OCI-LY1 (cell line): Measurements from ENCODE around the gene NAA35.

Experiments
- H2AFZ ChIP-seq: fragments of 200-600 bp; sonication (generic), shearing (Covaris generic); 2 replicates; pipeline ENCODE4 v1.6.0; 2014; ENCODE audit warnings: antibody characterized with exemption, mild to moderate bottlenecking, low read length
- H3F3A ChIP-seq: fragments of 200-600 bp; sonication (generic), shearing (Covaris generic); 2 replicates; pipeline ENCODE4 v1.6.0; 2014; ENCODE audit warnings: mild to moderate bottlenecking, antibody characterized with exemption, low read length, moderate library complexity; ENCODE audit not compliant: insufficient read depth
- H3K27ac ChIP-seq: fragments of 200-600 bp; sonication (generic); 2 replicates; pipeline ENCODE4 v1.5.1; 2014; ENCODE audit warnings: low read length, mixed run types, mild to moderate bottlenecking, low read depth; ENCODE audit not compliant: poor library complexity, severe bottlenecking
- H3K27me3 ChIP-seq: fragments of 200-600 bp; sonication (generic); 2 replicates; pipeline ENCODE4 v1.6.0; 2014; ENCODE audit warnings: antibody characterized with exemption, mild to moderate bottlenecking, low read length, moderate library complexity; ENCODE audit not compliant: insufficient read depth
- H3K36me3 ChIP-seq: fragments of 200-600 bp; sonication (generic); 2 replicates; pipeline ENCODE4 v1.6.1; 2014; ENCODE audit warnings: mild to moderate bottlenecking, antibody characterized with exemption, low read length, moderate library complexity, mixed read lengths; ENCODE audit not compliant: insufficient read depth
- H3K4me1 ChIP-seq: fragments of 200-600 bp; sonication (generic); 2 replicates; pipeline ENCODE4 v1.5.1; 2014; ENCODE audit warnings: mild to moderate bottlenecking, low read length, moderate library complexity; ENCODE audit not compliant: insufficient read depth, severe bottlenecking
- H3K4me2 ChIP-seq: fragments of 200-600 bp; sonication (generic), shearing (Covaris generic); 2 replicates; pipeline ENCODE4 v1.6.1; 2014; ENCODE audit warnings: low read length
- H3K4me3 ChIP-seq: fragments of 200-600 bp; sonication (generic); 2 replicates; pipeline ENCODE4 v1.5.1; 2014; ENCODE audit warnings: low read length, low read depth, mild to moderate bottlenecking, mixed read lengths; ENCODE audit not compliant: poor library complexity, severe bottlenecking
- H3K79me2 ChIP-seq: fragments of 200-600 bp; shearing (Covaris generic); 2 replicates; pipeline ENCODE4 v1.6.1; 2016; ENCODE audit warnings: mixed run types, low read length, mixed read lengths; ENCODE audit not compliant: insufficient read depth
- H3K9ac ChIP-seq: fragments of 200-600 bp; sonication (generic), shearing (Covaris generic); 2 replicates; pipeline ENCODE4 v1.6.1; 2014; ENCODE audit warnings: mild to moderate bottlenecking, low read length, mixed read lengths
- H3K9me2 ChIP-seq: fragments of 200-600 bp; sonication (generic), shearing (Covaris generic); 2 replicates; pipeline ENCODE4 v1.6.1; 2014; ENCODE audit warnings: low read depth, mild to moderate bottlenecking, low read length, mixed read lengths
- H3K9me3 ChIP-seq: fragments of 200-600 bp; shearing (Covaris generic); 2 replicates; pipeline ENCODE4 v1.6.1; 2014; ENCODE audit warnings: low read length, mixed read lengths
- H4K20me1 ChIP-seq: fragments of 200-600 bp; sonication (generic), shearing (Covaris generic); 2 replicates; pipeline ENCODE4 v1.6.0; 2016; ENCODE audit warnings: mild to moderate bottlenecking, low read length; ENCODE audit not compliant: insufficient read depth
- CTCF ChIP-seq: fragments of 200-600 bp; sonication (generic), shearing (Covaris generic); IDR thresholded peaks from 2 replicates; pipeline ENCODE4 v1.5.1; 2017; ENCODE audit warnings: mild to moderate bottlenecking, antibody characterized with exemption, low read length, moderate library complexity, mixed read lengths
- EZH2 ChIP-seq: fragments of 200-600 bp; sonication (generic), shearing (Covaris generic); IDR thresholded peaks from 2 replicates; pipeline ENCODE4 v1.8.0; 2017; ENCODE audit warnings: borderline replicate concordance, mixed run types, mild to moderate bottlenecking, antibody characterized with exemption, low read length, moderate library complexity, mixed read lengths

Gene NAA35

DNA sequence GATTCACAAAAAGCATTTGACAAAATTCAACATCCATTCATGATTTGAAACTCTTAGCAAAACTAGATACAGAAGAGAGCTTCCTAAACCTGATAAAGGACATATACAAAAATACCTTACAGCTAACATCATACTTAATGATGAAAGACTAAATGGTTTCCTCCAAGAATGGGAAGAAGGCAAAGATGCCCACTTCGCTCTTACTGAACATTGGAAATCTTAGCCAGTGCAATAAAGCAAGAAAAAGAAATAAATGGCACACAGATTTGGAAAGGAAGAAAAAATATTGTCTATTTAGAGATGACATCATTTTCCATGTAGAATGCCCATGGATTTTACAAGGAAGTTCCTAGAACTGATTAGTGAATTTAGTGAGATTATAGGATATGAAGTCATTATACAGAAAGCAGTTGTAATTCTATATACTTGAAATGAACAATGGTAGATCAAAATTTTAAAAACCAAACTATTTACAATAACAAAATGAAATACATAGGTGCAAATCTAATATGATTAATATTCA is 64.4 kb downstream of the NAA35 start:
- no peaks in the 10 kb centered on the region for H3K9me2 ChIP-seq
- no peak overlapping the region for H3K27ac ChIP-seq
- peaks cover 3% of the 10 kb centered on the region; the same call in 1 of the 2 replicates for H3K9me3 ChIP-seq
- H3K4me2 ChIP-seq: no peak overlapping the region
- no peaks in the 10 kb centered on the region for H3K79me2 ChIP-seq
- H3F3A ChIP-seq: no peaks in the 10 kb centered on the region
- no peak overlapping the region for H3K4me3 ChIP-seq
- H3K9ac ChIP-seq: no peak overlapping the region
- H4K20me1 ChIP-seq: no peaks in the 10 kb centered on the region
- H3K4me1 ChIP-seq: no peaks in the 10 kb centered on the region
- H2AFZ ChIP-seq: no peak overlapping the region
- peaks cover 38% of the 10 kb centered on the region for H3K36me3 ChIP-seq
- H3K27me3 ChIP-seq: no peaks in the 10 kb centered on the region
- TF ChIP-seq EZH2 (no peak), CTCF (no peak)

GRCh38 chr9:86009133-86009532 is 68.2 kb downstream of the NAA35 start:
- H3K79me2 ChIP-seq: no peaks in the 10 kb centered on the region
- H3K9ac ChIP-seq: no peak overlapping the region
- no peaks in the 10 kb centered on the region for H4K20me1 ChIP-seq
- H3K27me3 ChIP-seq: no peaks in the 10 kb centered on the region
- H2AFZ ChIP-seq: no peak overlapping the region
- TF ChIP-seq EZH2: no peak
- TF ChIP-seq CTCF: no peak
- H3K4me2 ChIP-seq: no peak overlapping the region
- H3K4me1 ChIP-seq: no peaks in the 10 kb centered on the region
- H3F3A ChIP-seq: no peaks in the 10 kb centered on the region
- peaks cover 29% of the 10 kb centered on the region for H3K36me3 ChIP-seq
- no peak overlapping the region for H3K4me3 ChIP-seq
- H3K27ac ChIP-seq: no peak overlapping the region
- H3K9me3 ChIP-seq: peaks cover 3% of the 10 kb centered on the region; the same call in 1 of the 2 replicates
- H3K9me2 ChIP-seq: no peaks in the 10 kb centered on the region

- Histone ChIP-seq H3K4me3 (no peak overlapping the region), H3K79me2 (no peaks in the 10 kb centered on the region), H4K20me1 (no peaks in the 10 kb centered on the region), H2AFZ (no peak overlapping the region), H3K9me2 (no peaks in the 10 kb centered on the region), H3K9me3 (no peaks in the 10 kb centered on the region), H3F3A (no peaks in the 10 kb centered on the region), H3K27me3 (no peaks in the 10 kb centered on the region), H3K36me3 (peaks cover 23% of the 10 kb centered on the region; the same call in 1 of the 2 replicates), H3K4me1 (no peaks in the 10 kb centered on the region), H3K9ac (no peak overlapping the region), H3K4me2 (no peak overlapping the region), H3K27ac (no peak overlapping the region)
- TF ChIP-seq CTCF: no peak
- no peak for TF ChIP-seq EZH2
Measured at GRCh38 chr9:86020731-86021130, 79.8 kb downstream of the NAA35 start.
